ENCODE data around the gene ZBTB17.
"Not testable (repeated sequence)": the region's sequence is repeated elsewhere in the genome, so short reads cannot be mapped to it uniquely, and the experiment has no call there.

ZBTB17 gene

GRCh38 chr1:15911927-15912326 is 64.0 kb downstream of the ZBTB17 start:
- no peak for DNase-seq (ENCODE audit: extremely low read depth, low read depth)

GRCh38 chr1:15911141-15911540 is 64.8 kb downstream of the ZBTB17 start:
- DNase-seq (ENCODE audit: extremely low read depth, low read depth): no peak
- TF ChIP-seq CTCF (IDR thresholded peaks at IDR 0.05; ENCODE audit: low read depth, low read length): no peak

More at GRCh38 chr1:15911927-15912326, 64.0 kb downstream of the ZBTB17 start:
- TF ChIP-seq CTCF (IDR thresholded peaks at IDR 0.05; ENCODE audit: low read depth, low read length): no peak

GRCh38 chr1:15908597-15908996 is 67.3 kb downstream of the ZBTB17 start:
- DNase-seq (ENCODE audit: extremely low read depth, low read depth): no peak
- TF ChIP-seq CTCF (IDR thresholded peaks at IDR 0.05; ENCODE audit: low read depth, low read length): no peak

- no peak for DNase-seq (ENCODE audit: extremely low read depth, low read depth)
- no peak for TF ChIP-seq CTCF (IDR thresholded peaks at IDR 0.05; ENCODE audit: low read depth, low read length)
These were observed 73.0 kb downstream of the ZBTB17 start for GRCh38 chr1:15902882-15903281.

DNA sequence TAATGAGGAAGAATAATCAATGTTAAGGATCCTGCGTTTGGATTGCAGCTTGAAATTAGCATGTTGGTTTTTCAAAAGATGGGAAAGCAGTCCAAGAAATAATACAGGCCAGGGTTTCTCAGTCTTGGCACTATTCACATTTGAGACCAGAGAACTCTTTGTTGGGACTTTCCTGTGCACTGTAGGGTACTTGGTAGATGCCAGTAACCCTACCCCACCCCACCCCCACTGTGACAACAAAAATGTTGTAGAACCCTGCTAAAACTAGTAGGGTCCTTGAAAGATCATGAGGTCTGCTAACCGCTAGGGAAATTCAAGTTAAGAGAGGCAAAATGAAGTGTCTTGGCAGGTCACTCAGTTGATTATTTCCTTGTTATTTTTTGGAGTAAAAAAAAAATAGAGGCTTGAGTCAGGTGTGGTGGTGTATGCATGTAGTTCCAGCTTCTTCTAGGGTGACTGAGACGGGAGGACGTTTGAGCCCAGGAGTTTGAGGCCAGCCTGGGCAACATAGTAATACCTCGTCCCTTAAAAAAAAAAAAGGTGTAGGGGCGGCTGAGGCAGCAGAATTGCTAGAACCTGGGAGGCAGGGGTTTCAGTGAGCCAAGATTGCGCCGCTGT is 75.1 kb downstream of the ZBTB17 start:
- no peak for TF ChIP-seq CTCF (IDR thresholded peaks at IDR 0.05; ENCODE audit: low read depth, low read length)
- DNase-seq (ENCODE audit: extremely low read depth, low read depth): no peak

GRCh38 chr1:15899266-15899665 is 76.6 kb downstream of the ZBTB17 start:
- no peak for TF ChIP-seq CTCF (IDR thresholded peaks at IDR 0.05; ENCODE audit: low read depth, low read length)
- DNase-seq (ENCODE audit: extremely low read depth, low read depth): no peak

DNA sequence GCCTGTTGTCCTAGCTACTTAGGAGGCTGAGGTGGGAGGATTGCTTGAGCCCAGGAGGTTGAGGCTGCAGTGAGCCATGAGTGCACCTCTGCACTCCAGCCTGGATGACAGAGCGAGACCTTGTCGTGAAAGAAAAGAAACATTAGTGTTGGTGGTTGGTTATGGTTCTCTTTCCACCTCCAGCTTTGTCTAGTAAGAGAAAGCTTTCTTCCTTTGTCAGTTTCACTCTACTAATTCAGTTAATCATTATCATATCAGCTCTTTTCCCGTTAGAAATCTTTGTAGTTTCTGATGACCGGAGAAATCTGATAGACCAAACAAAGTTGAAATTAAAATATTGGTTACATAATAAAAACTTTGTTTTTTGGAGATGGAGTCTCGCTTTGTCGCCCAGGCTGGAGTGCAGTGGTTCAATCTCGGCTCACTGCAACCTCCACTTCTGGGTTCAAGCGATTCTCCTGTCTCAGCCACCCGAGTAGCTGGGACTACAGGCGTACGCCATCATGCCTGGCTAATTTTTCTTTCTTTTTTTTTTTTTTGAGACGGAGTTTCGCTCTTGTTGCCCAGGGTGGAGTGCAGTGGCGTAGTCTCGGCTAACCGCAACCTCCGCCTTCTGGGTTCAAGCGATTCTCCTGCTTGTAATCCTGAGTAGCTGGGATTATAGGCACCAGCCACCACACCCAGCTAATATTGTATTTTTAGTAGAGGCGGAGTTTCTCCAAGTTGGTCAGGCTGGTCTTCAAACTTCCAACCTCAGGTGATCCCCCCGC is 78.9 kb downstream of the ZBTB17 start:
- not testable (repeated sequence) for DNase-seq (ENCODE audit: extremely low read depth, low read depth)

All from AG09319 (cell line).